H7 (cell line): ENCODE results near the gene P3H3. TPM values are rescaled to one million over a fixed set of nuclear protein-coding genes. Genes with fewer than 3 reads are reported as not detected.

Source experiments
- DNase-seq: peaks from one replicate; pipeline ENCODE4 v3.0.0; 2012
- H3K27me3 ChIP-seq: 2 replicates; pipeline ENCODE4 v1.6.0; 2011; ENCODE audit warnings: mild to moderate bottlenecking, low read length; ENCODE audit not compliant: control insufficient read depth, insufficient read depth
- H3K36me3 ChIP-seq: replicated peaks from 2 replicates; pipeline ENCODE4 v1.5.1; 2011; ENCODE audit warnings: low read length; ENCODE audit not compliant: control insufficient read depth, insufficient read depth
- H3K4me3 ChIP-seq: 2 replicates; pipeline ENCODE4 v1.5.1; 2011; ENCODE audit warnings: low read depth, mild to moderate bottlenecking, control low read depth, low read length, moderate library complexity; ENCODE audit not compliant: insufficient read depth
- total RNA-seq: library from RNA; depleted of rRNA; stranded (reverse); fragments of >200 nt; shearing (Covaris generic); gene quantifications from 2 replicates; pipeline ENCODE4 v1.2.3, GENCODE V29; 2014

Gene P3H3
- total RNA-seq, 1 experiment from 2014 or later: 38.0 TPM

DNA sequence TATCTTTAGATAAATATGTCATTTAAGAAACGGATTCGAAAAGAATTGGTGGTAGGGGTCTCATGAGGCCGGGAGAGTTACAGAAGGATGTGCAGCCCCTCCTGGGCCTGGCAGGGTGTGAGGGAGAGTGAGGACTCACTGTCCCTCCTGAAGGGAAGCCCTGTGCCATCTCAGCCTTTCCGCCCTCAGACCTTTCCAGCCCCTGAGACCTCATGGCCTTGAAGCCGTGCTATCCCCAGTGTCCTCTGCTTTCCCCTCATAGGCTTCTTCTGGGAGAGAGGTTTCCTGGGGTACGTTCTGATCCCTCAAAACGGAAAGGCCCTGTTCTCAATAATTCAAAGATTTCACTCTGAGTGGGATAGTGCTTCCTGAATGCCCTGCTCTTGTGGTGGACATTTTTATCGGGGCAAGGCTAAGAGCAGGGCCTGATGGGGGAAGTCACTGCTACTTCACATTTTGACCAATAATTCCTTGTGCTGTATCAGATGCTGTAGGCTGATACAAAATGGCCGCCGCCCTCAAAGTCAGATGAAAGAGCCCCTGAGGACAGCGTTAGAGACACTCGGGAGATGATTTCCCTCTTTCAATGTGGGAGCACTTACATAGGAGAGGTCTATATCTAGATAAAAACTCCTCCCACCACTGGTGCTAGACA, 37.6 kb upstream of the P3H3 start:
- Histone ChIP-seq H3K36me3 (no peaks in the 10 kb centered on the region), H3K27me3 (peaks cover 4% of the 10 kb centered on the region), H3K4me3 (no peak overlapping the region)
- no peak for DNase-seq

DNA sequence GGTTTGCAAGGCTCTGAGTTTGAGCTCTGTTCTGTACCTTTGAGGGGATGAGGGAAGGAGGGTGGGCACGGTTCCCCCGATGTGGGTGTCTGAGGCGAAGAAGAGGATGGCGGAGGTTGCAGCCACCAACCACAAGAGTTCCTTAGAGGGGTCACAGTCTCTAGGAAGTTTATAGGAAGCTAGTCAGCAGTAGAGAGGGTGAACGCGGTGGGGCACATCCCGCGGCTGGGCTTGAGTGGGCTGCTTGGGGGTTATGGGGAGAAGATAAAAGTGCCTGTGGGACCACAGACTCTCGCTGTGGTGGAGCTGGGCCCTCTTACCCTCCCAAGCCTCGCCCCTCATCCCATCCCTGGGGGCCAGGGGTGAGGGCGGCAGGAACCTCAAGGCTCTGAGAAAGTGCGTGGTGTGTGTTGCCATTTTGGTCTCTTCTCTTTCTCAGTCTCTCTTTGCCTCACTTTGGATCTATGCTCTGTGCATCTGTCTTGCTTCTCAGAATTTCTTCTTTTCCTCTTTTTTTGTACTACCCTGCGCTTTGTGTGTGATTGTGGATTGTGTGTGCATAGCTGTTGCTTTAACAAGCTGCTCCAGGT, 36.2 kb upstream of the P3H3 start:
- H3K36me3 ChIP-seq: no peaks in the 10 kb centered on the region
- no peak overlapping the region for H3K4me3 ChIP-seq
- H3K27me3 ChIP-seq: peaks cover 4% of the 10 kb centered on the region
- DNase-seq: peak; percentile 28

DNA sequence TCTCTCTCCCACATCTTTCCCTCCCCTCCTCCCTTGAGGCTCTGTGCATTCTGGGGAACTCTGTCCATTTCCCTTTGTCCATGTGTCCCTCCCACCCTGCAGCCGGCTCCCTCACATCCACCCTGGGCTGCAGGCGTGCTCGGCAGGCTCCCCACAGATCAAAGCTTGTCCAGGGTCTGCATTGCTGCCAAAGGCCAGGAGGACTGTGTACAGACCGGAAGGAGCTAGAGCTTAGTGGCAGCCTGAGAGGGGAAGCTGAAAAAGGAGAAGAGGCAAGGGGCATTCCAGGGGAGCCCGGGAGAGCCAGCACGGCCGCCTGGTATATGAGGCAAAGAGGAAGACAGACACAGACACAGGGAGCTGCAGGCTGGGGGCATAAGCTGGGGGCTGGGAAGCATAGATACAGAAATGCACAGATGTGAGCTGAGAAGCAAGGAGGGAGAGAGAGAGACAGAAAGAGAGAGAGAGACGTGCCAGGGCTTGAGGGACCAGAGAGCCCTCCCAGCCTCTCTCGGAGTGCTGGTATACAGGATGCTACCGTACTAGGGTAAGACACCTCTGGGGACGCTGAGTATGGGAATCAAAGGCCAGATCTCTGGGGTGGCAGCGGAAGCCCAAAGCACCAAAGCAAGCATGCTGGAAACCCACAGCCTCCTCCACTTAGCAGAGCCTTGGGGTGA, 35.5 kb upstream of the P3H3 start:
- no peak overlapping the region for H3K4me3 ChIP-seq
- peak; percentile 35 for DNase-seq
- no peaks in the 10 kb centered on the region for H3K36me3 ChIP-seq
- peaks cover 4% of the 10 kb centered on the region for H3K27me3 ChIP-seq

DNA sequence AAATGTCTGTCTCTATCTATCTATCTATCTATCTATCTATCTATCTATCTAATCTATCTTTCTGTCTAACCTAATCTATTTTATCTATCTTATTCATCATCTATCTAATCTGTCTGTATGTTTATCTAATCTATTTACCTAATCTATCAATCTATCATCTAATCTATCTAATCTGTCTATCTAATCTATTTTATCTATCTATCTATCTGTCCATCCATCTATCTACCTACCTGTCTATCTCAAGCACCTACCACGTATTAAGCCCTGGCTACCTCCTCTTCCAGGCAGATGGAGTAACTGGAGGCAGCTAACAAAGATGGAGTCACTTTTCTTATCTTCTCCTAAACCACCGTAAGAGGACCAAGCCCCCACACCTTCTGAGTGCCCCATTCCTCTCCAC, 33.1 kb upstream of the P3H3 start:
- no peak overlapping the region for H3K4me3 ChIP-seq
- no peaks in the 10 kb centered on the region for H3K36me3 ChIP-seq
- no peak for DNase-seq
- H3K27me3 ChIP-seq: no peaks in the 10 kb centered on the region; the same call in 1 of the 2 replicates

DNA sequence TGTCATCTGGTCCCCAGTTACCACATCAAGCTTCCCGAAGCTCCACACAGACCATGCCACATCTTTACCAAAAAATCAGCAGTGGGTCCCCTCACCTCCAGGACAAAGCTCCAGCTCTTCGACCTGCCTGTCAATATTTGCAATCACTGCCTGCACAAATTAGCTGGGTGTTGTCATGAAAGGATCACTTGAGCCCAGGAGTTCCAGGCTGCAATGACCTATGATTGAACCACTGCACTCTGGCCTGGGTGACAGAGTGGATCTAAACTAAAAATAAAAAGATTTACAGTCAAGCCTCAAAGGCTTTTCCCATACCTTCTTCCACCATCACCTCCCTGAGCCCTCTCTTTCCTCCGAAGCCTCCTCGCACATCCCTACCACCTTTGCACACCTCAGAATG, 31.6 kb upstream of the P3H3 start:
- Histone ChIP-seq H3K27me3 (no peaks in the 10 kb centered on the region), H3K4me3 (no peak overlapping the region), H3K36me3 (no peaks in the 10 kb centered on the region)
- DNase-seq: no peak

DNA sequence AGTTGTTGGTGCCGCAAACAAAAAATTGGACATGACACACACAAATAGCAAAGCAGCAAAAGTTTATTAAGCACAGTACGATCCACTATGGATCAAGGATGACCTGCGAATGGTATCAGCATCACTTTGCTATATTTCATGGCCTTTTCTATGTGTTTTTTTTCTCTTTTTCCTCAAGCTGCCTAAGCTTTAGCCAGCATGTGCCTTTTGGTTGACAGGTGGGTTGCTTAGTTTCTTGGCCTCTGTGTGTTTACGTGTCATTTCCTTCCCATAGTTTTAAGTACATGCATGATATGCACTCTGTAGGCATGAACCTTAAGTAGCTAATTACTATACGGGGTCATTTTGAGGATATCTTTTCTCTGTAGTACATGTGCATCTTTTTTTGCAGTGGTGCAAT, 29.1 kb upstream of the P3H3 start:
- no peak overlapping the region for H3K4me3 ChIP-seq
- no peaks in the 10 kb centered on the region for H3K27me3 ChIP-seq
- no peak for DNase-seq
- H3K36me3 ChIP-seq: no peaks in the 10 kb centered on the region

DNA sequence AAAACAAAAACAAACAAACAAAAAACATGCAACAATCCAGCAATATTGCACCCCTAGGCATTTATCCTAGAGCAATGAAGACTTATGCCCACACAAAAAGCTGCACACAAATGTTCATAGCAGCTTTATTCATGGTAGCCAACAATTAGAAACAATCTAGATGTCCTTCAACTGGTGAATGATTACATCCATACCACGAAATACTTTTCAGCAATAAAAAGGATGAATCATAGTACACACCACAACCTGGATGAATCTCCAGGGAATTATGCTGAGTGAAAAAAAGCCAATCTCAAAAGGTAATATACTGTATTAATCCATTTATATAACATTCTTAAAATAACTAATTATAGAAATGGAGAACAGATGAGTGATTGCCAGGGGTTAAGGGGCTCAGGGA, 21.0 kb upstream of the P3H3 start:
- H3K27me3 ChIP-seq: no peaks in the 10 kb centered on the region
- no peak overlapping the region for H3K4me3 ChIP-seq
- no peak for DNase-seq
- no peaks in the 10 kb centered on the region for H3K36me3 ChIP-seq

DNA sequence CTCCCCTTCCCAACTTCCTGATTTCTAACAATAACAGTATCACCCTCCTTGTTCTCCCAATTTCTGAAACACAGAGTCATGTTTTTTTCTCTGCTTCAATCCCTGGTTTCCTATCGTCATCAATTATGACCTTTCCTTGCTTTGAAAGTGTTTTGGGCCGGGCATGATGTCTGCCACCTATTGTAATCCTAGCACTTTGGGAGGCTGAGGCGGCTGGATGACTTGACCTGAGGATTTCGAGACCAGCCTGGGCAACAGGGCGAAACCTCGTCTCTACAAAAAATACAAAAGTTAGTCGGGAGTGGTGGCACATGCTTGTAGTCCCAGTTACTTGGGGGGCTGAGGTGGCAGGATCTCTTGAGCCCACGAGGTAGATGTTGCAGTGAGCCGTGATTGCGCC, 19.2 kb upstream of the P3H3 start:
- peak; percentile 7 for DNase-seq

DNA sequence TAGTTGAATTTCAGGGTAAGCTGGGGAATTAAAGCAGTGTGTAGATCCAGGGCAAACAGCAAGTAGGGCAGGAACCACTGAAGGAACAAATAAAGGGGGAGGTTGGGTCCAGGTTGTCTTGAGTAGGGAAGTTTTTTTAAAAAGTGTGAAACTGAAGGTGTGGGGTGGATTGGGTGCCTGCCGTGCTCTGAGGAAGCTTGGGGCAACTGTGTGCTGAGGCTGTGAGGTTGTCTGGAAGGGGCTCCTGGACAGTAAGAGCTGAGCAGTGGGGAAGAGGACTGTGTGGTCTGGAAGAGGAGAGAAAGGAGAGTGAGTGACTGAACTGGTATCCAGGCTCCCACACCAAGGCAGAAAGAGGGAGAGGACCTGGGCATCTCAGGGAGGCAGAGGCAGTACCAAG, 17.4 kb upstream of the P3H3 start:
- H3K36me3 ChIP-seq: no peaks in the 10 kb centered on the region
- H3K27me3 ChIP-seq: peaks cover 8% of the 10 kb centered on the region
- peak; percentile 18 for DNase-seq
- no peak overlapping the region for H3K4me3 ChIP-seq

More for the DNA sequence above, 19.2 kb upstream of the P3H3 start:
- no peaks in the 10 kb centered on the region for H3K36me3 ChIP-seq
- no peaks in the 10 kb centered on the region; the same call in 1 of the 2 replicates for H3K27me3 ChIP-seq
- H3K4me3 ChIP-seq: no peak overlapping the region

DNA sequence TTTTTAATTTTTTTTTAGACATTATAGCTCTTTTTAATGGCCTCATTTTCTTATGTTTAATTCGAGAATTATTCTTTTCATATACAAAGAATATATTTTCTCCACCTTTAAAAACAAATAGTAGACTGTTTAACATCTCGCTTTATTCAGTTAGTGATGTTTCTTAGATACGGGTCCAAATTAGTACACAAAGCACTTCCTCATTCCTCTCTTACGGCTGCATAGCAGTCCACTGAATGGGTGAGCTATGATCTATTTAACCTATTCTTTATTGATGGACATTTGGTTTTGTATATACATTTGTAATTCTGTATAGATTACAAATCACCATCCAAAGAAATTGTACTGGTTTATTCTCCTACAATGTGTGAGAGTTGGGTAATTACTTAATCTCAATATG, 14.8 kb upstream of the P3H3 start:
- peaks cover 8% of the 10 kb centered on the region for H3K27me3 ChIP-seq
- H3K36me3 ChIP-seq: no peaks in the 10 kb centered on the region
- no peak for DNase-seq
- H3K4me3 ChIP-seq: no peak overlapping the region

DNA sequence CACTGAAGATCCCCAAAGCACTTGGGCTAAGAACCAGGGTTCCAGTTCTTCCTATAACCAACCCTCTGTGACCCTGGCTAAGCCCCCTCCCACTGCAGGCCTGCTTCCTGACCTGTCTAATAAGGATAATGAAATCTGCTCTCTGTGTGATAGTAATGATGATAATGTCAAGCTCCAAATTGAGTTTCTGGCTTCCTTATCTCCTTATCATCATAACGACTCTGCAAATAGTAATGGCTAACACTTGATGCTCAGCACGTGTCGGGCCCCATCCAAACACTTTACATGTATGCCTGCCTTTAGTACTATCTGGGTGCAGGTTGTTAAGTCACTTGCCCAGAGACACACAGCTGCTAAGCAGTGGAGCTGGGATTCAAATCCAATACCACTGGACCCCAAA, 11.6 kb upstream of the P3H3 start:
- H3K4me3 ChIP-seq: no peak overlapping the region
- DNase-seq: no peak
- H3K27me3 ChIP-seq: peaks cover 20% of the 10 kb centered on the region
- no peaks in the 10 kb centered on the region for H3K36me3 ChIP-seq

DNA sequence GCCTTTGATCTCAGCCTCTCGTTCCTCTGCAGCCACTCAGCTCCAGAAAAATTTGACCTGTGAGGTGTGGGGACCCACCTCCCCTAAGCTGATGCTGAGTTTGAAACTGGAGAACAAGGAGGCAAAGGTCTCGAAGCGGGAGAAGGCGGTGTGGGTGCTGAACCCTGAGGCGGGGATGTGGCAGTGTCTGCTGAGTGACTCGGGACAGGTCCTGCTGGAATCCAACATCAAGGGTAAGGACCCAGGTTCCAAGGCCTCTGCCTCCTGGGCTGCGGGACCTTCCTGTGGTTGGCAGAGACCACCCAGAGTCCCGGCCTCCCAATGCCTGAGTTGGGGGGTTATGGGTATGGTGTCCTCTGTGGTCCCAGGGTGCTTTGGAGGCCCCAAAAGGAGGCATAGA, 11.1 kb upstream of the P3H3 start:
- H3K36me3 ChIP-seq: no peaks in the 10 kb centered on the region
- no peak overlapping the region for H3K4me3 ChIP-seq
- H3K27me3 ChIP-seq: peaks cover 24% of the 10 kb centered on the region
- no peak for DNase-seq

DNA sequence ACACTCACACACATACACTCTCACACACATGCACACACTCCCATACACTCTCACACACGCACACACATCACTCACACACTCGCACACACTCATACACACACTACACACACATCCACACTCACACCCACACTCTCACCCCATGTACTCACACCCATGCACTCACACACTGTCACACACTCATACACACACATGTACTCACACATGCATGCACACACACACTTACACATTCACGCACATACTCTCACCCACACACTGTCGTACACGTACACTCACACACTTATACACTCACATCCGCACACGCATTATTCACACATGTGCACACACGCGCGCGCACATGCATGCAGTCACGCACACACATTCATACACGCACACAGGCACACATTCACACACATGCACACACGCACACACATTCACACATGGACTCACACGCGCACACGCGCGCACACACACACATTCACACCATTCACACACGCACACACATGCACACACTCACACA, 10.5 kb upstream of the P3H3 start:
- H3K36me3 ChIP-seq: no peaks in the 10 kb centered on the region
- no peak for DNase-seq
- H3K27me3 ChIP-seq: peaks cover 30% of the 10 kb centered on the region
- no peak overlapping the region for H3K4me3 ChIP-seq

DNA sequence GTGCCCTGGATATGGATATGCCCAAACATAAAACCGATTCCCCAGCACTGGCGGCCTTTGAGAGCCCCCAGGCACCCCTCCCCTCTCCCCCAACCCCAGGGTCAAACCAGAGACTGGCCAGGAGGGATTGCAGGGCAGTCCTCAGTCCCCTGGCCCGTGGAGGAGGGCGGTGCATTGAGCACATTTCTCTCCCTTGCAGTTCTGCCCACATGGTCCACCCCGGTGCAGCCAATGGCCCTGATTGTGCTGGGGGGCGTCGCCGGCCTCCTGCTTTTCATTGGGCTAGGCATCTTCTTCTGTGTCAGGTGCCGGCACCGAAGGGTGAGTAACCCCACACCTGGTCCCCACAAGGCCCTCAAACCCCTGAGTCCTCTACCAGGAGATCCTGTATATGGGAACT, 10.0 kb upstream of the P3H3 start:
- DNase-seq: peak; percentile 83
- peaks cover 36% of the 10 kb centered on the region for H3K27me3 ChIP-seq
- H3K36me3 ChIP-seq: no peaks in the 10 kb centered on the region
- H3K4me3 ChIP-seq: no peak overlapping the region

DNA sequence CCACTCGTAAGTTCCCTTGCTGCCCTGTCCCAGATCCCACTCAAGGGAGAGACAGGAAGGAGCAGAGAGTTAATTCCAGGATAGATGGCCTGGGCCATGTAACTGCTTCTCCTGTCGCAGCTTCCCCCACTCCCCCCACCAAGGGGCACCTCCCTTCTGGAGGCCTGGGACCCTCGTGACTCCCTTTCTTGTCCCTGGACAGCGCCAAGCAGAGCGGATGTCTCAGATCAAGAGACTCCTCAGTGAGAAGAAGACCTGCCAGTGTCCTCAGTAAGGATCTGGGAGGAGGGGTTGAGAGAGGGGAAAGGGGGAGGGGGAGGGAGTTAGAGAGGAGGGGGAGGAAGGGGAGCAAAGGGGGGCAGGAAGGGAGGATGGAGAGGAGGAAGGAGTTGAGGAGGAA, 9.6 kb upstream of the P3H3 start:
- no peak overlapping the region for H3K4me3 ChIP-seq
- H3K27me3 ChIP-seq: peaks cover 40% of the 10 kb centered on the region
- peak; percentile 42 for DNase-seq
- H3K36me3 ChIP-seq: no peaks in the 10 kb centered on the region
